SIG-M5 (cell line): Measurements from ENCODE around the gene ARHGAP15.
"Not testable (repeated sequence)": the region's sequence is repeated elsewhere in the genome, so short reads cannot be mapped to it uniquely, and the experiment has no call there.

ENCODE experiments used
- DNase-seq: peaks from one replicate; lab custom pipeline; 2025; lab: John Stamatoyannopoulos, UW

ARHGAP15 gene

GRCh38 chr2:143128681-143129580 lies at the start of gene ARHGAP15:
TSS of gene ARHGAP15 (plus strand) at chr2:143129419.
- peak; percentile 90 for DNase-seq

- no peak for DNase-seq
These were observed 47.6 kb upstream of the ARHGAP15 start for GRCh38 chr2:143081616-143082015.

- DNase-seq = no peak
These were observed 45.6 kb upstream of the ARHGAP15 start for GRCh38 chr2:143083636-143084035.

GRCh38 chr2:143084462-143084861 lies 44.8 kb upstream of the ARHGAP15 start:
- no peak for DNase-seq

DNA sequence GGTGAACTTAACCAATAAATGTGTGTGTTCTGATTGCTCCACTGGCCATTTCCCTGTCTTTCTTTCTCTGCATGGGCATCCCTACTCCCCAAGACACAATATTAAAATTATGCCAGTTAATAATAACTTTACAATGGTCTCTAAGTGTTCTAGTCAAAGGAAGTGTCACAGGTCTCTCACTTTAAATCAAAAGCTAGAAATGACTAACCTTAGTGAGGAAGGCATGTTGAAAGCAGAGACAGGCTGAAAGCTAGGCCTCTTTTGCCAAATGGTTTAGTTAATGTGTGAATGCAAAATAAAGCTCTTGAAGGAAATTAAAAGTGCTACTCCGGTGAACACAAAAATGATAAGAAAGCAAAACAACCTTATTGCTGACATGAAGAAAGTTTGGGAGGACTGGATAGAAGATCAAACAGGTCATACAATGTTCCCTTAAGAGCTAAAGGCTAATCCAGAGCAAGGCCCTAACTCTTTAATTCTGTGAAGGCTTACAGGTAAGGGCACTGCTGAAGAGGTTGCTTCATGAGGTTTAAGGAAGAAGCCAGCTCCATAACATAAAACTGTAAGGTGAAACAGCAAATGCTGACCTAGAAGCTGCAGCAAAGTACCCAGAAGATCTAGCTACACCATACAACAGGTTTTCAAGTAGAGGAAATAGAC lies 44.0 kb upstream of the ARHGAP15 start:
- DNase-seq = no peak

DNA sequence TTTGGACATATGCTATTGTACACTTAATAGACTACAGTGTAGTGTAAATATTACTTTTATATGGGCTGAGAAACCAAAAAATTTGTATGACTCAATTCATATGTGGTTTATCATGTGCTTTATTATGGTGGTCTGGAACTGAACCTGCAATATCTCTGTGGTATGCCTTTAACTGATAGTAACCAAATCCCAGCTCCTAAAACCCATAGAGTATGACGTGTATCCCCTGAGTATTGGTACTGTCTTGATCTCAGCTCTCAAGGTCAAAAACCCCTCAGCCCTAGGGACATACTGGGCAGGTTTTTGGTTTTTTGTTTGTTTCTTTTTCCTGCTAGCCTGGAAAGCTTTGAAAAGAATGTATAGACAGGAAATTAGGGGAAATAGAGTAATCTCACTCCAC lies 42.2 kb upstream of the ARHGAP15 start:
- DNase-seq = no peak

DNA sequence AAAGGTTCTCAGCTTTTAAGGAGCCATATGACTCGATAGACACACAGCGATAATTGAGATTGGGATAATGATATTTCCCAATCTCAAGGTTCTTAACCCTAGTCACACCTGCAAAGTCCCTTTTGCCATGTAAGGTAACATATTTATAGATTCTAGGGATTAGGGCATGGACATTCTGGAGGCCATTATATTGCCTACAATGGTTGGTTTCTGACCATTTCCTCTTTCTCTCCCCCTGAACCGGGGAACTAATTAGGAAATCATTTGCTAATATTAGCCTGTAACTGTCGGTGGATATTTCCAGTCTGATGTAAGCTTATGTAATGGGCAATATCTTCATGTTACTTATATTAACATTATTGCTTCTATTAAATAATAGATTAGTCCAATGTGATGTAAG lies 40.8 kb upstream of the ARHGAP15 start:
- DNase-seq = no peak

- DNase-seq = not testable (repeated sequence)
These were observed 39.7 kb upstream of the ARHGAP15 start for GRCh38 chr2:143089520-143089919.

GRCh38 chr2:143110758-143111428 lies 18.3 kb upstream of the ARHGAP15 start:
- DNase-seq = no peak

DNA sequence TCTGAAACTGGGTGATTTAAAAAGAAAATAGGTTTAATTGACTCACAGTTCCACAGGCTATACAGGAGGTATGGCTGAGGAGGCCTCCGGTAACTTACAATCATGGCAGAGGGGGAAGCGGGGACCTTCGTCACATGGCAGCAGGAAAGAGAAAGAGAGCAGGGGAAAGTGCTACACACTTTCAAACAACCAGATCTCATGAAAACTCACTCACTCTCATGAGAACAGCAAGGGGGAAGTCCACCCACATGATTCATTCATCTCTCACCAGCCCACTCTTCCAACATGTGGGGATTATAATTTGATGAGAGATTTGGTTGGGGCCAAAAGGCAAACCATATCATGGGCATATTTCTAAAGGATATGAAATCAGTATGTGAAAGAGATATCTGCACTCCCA lies 12.0 kb upstream of the ARHGAP15 start:
- DNase-seq = no peak

DNA sequence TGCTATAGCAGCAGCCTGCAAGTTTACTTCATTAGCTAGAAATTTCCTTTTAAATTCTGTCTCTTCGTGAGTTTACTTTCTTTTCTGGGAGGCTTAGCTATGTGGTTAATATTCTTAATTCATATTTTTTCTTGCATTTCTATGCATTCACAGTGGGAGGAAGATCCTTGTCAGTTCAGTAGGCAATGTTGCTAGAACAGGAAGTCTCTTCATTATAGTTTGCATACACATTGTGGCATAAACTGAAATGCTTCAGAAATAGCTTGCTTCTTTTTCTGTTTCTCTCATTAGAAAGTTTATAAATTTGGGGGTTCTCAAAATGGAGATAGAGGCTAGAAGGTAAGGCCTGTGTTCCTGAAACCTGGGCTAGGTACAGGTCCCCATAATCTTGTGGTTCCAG lies 8.1 kb upstream of the ARHGAP15 start:
- DNase-seq = no peak

DNA sequence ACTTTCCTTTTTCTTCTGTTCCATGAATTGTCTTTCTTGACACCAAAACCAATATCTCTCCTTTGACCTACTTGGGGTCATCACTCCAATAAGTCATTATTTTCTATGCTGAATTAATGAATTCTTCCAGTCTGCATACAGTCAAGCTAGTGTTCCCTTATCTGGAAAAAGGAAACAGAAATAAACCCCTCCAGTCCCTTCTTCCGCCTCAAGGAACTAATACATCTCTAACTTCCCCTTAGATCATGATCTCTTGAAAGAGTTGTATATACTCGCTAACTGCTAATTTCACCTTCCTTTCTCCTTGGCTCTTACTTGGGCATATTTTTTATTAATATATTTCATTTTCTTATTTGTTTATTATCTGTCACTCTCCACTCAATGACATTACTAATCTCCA lies 7.3 kb upstream of the ARHGAP15 start:
- DNase-seq = no peak

DNA sequence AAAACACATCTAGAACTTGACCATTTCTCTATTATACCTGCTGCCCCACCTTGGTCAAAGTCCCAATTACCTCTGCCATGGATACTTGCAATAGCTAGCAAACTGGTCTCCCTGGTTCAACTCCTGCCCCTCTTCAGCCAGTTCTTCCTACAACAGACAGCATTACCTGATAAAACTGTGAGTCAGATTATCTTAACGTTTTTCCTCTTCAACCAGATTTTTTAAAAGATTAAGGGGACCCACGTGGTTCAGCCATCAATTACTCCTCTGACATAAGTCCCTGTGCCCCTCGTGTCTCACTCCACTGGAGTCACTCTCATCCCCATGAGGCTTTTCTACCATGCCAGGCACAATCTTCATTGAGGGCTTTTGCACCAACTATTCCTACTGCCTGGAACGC lies 5.3 kb upstream of the ARHGAP15 start:
- no peak for DNase-seq

DNA sequence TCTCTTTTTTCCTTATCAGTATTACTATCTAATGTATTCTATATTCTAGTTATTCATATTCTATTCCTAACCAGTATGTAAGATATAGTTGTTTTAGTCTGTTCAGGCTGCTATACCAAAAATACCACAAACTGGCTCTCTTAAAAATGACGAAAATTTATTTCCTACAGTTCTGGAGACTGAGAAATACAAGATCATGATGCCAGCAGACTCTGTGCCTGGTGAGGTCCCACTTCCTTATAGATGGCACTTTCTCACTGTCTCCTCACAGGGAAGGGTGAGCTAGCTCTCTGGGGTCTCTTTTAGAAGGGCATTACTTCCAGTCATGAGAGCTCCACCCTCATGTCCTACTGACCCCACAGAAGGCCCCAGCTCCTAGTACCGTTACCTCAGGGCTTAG lies 4.8 kb upstream of the ARHGAP15 start:
- no peak for DNase-seq

- no peak for DNase-seq
These were observed 3.5 kb upstream of the ARHGAP15 start for GRCh38 chr2:143125717-143126116.

DNA sequence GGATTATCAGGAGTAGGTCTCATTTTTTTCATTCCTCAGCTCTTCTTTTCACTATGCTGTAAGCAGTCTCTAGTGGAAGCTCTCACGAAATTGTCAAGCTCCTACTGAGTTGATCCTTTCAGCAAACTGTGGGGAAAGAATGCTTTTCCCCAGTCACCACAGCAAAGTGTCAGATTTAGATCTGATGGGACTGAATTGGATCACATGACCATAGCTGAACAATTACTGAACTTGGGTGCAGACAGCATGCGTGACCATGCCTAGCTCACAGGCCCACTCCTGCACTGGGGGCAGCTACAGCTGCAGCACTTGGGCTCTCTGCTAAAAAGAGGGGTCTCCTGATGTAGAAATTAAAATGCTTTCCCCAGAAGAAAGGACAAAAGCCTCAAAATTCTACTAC lies 3.1 kb downstream of the ARHGAP15 start:
- peak; percentile 57 for DNase-seq

DNA sequence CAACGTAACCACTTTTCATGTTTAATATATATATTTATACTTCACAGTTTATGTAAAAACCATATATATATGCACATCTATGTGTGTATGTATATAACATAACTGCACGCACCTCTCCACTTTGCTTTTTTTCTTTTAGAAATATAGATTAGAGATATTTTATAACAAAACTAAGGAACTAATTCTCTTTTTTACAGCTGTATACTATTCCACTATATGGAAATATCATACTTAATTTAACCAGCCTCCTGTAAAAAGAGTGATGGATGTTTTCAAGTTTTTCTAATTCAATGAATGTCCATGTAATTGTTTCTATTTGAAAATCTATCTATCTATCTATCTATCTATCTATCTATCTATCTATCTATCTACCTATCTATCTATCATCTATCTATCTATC lies 4.6 kb downstream of the ARHGAP15 start:
- DNase-seq = no peak

DNA sequence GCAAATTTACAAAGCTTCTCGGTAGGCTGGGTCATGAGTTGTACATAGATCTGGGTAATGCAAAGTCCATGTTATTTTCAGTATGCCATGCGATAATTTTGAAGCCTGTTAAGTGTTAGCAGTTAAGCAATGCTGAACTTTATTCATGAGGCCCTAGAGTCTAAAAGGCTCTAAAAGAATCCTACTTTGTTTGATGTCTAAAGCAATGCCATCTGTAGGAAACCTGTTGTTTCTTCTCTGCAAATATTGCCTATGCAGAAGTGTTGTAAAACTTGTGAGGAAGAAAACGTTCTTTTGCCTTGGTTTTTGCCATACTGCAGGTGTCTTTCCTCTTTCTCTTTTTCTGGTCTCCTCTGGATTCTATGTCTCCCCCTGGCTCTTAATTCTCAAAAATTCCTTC lies 9.1 kb downstream of the ARHGAP15 start:
- DNase-seq = no peak

DNA sequence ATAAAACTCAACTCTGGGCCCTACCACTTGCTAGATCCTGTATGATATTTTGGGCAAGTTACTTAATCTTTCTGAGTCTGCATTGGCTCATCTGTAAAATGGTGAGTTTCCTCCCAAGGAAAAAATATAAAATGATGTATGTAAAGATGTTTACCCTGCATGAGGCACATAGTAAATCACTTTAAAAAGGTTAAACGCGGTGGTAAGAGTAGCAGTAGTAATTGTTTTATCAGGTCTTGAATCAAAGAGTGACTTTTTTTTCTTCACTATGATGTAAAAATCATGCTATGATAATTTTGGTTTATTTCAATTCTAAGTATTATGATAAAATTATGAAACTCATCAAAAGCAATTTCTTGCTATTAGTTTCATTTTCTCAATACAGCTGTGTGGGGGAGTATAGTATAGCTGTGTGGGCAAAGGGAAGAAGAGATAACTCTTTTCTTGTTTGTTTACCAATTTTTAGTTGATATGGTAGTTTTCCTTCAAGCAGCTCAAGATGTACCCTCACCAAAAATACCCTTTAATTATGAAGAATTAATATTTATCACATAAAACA lies 10.7 kb downstream of the ARHGAP15 start:
- no peak for DNase-seq

GRCh38 chr2:143140864-143141661 lies 11.8 kb downstream of the ARHGAP15 start:
- DNase-seq = peak; percentile 93

DNA sequence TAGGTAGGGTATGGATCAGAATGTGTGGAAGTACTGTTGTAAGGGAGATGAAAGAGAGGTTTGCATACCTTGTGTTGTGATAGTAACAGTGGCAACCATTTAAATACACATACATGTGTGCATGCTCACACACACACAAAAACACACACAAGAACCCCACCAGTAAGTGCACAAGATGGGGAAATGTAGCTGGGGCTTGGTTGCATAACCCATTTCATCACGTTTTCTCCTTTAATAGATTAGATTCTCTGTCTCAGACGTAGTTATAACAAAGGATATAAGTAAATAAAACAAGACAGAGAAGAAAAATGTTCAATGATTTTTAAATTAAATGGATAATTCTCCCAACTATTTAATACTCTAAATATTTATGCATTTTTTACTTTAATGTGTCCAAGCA lies 13.4 kb downstream of the ARHGAP15 start:
- peak; percentile 57 for DNase-seq
